ENCODE measurements around the gene FUZ.

- TF ChIP-seq CTCF (IDR thresholded peaks at IDR 0.05) (no peak), POLR2AphosphoS5 (IDR thresholded peaks at IDR 0.05) (no peak)
Observed at GRCh38 chr19:49833599-49833998, 20.5 kb upstream of the FUZ start.
